ENCODE results near the gene TRAPPC2. TPM values are rescaled to one million over a fixed set of nuclear protein-coding genes. Genes with fewer than 3 reads are reported as not detected.
A peak's percentile ranks its signal among the peaks of the same experiment; 100 is the strongest.
"Not testable (repeated sequence)": the region's sequence is repeated elsewhere in the genome, so short reads cannot be mapped to it uniquely, and the experiment has no call there.

Gene TRAPPC2
- polyA plus RNA-seq, 12 donors, result 8.3 to 19.2 (median 14.4) TPM; not detected in 1

GRCh38 chrX:13750812-13751211 is 16.4 kb upstream of the TRAPPC2 start:
- no peak for DNase-seq

GRCh38 chrX:13750204-13750603 is 15.8 kb upstream of the TRAPPC2 start:
- no peak for DNase-seq

GRCh38 chrX:13748486-13748885 is 14.1 kb upstream of the TRAPPC2 start:
- no peak for DNase-seq

- no peak for DNase-seq
These were observed 13.4 kb upstream of the TRAPPC2 start for GRCh38 chrX:13747836-13748235.

DNA sequence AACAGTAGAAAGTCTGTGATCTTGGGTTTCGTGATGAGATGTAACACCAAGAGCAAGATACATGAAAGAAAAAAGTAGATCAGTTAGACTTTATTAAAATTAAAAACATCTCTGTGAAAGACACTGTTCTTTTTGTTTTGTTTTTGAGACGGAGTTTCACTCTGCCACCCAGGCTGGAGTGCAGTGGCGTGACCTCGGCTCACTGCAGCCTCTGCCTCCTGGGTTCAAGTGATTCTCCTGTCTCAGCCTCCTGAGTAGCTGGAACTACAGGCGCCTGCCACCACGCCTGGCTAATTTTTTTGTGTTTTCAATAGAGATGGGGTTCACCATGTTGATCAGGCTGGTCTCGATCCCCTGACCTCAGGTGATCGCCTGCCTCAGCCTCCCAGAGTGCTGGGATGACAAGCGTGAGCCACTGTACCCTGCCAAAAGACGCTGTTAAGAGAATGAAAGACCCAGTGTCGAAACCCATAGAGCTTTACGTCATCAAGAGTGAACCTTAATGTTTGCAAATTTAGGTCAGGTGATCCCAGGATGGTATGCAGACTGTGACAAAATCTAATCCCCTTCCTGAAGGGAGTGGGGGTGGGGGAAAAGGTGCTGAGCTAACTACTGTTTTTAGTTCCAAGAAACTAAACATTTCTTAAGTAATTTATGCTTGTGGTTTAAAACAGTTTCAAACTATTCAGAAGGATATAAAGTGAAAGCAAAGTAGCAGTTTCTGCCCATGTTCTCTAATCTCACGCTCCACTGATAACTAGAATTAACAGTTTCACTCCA is 8.2 kb upstream of the TRAPPC2 start:
- DNase-seq, result no peak

DNA sequence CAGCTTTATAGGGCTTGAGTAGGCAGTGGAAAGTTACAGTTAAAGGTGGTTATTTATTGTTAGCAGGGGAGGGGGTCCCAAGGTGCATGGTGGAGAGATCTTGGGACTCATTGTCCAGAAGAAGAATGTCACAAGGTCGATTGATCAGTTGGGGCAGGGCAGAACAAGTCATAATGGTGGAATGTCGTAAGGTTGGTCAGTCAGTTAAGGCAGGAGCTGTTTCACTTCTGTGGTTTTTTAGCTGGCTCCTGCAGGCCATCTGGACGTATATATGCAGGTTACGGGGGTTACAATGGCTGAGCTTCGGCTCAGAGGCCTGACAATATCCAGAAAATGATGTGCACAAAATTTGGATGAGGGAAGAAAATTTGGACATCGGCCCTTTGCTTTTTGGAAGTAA is 7.3 kb upstream of the TRAPPC2 start:
- DNase-seq, result no peak

- no peak for DNase-seq
These were observed 914 bp downstream of the TRAPPC2 start for GRCh38 chrX:13733506-13733905.

DNA sequence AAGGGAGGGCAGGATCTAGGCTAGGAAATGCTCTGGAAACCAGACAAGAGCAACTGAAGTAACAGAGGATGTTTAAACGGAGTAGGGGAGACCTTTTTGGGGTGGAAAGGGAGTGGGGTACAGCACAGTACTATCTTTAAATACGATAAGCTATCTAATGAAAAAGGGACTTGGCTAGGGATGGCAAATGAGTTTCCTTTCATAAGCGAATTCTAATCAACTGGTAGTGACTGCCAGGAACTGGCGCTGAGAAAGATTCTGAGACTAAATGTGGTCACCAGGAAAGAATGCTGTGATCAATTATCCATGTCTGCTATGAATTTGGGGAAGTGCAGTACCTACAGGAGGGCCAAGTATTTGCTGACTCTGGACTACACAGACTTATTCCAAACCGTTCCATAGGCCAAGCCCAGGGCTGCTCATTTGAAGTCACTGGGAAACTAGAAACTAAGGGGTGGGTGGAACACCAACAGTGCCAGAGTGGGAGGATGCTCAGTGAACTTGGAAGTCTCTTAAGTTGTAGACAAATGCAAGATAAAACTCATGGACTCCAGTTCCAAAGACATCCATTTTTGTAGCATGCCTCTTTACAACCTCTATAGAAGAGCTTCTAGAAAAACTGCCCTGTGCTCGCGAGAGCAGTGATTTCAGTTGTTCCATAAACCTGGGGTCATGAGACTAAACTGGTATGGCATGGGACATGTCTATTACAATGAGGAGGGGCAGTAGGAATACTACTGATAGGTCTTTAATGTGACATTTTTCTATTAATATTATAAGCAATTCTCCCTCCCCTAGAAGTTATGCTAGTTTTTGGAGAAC is 2.0 kb downstream of the TRAPPC2 start:
- DNase-seq, result peak; percentile 45

DNA sequence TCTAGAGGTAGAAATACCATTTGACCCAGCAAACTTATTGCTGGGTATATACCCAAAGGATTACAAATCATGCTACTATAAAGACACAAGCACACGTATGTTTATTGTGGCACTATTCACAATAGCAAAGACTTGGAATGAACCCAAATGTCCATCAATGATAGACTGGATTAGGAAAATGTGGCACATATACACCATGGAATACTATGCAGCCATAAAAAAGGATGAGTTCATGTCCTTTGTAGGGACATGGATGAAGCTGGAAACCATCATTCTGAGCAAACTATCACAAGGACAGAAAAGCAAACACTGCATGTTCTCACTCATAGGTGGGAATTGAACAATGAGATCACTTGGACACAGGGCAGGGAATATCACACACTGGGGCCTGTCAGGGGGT is 3.9 kb downstream of the TRAPPC2 start:
- DNase-seq, result not testable (repeated sequence)

GRCh38 chrX:13726583-13726982 is 7.8 kb downstream of the TRAPPC2 start:
- not testable (repeated sequence) for DNase-seq

GRCh38 chrX:13724878-13725277 is 9.5 kb downstream of the TRAPPC2 start:
- not testable (repeated sequence) for DNase-seq

DNA sequence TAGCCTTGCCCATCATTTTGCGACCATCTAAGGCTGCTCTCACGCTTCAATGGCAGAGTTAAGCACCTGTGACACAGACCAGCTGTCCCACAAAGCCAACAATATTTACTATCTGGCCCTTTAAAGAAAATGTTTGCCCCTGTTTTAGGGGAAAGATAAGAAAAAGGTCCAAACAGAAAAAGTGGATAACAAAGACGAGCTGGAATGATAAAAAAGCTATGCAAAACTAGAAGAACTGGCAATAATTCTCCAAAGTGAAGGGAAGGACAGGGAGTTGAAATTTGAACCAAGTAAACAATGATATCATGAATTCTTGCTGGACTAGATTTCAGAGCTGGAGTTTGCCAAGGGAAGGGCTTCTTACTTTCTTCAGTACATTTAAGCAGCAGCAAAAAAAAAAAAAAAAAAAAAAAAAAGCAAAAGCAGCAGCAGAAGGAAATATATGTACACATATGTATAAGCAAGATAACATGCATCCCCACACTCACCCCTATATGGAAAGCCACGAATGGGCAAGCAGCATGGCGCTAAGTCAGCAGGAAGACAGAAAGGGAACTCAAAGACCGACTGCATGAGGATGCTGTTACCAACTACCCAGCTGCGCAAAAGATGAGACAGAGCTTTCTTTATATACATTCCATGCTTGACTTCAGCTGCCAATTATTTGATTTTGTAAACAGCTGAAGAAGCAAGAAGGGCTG is 12.5 kb downstream of the TRAPPC2 start:
- DNase-seq, result peak; percentile 53

DNA sequence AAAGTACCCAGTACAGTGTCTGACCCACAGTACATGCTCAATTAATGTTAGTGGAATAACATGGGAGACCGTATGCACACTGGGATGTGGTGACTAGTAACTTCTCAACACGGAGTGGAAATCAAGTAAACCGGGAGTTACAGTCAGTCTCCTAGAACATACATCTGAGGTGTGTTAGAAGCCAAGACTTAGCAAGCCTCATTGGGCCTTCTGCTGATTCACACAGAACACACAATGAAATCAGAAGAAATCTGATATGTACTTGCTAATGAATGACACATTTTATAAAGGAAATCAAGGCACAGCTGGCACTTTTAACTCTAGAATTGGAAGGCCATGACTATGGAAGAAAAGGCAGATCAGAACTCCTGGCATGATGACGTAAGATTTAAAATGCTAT is 13.0 kb downstream of the TRAPPC2 start:
- no peak for DNase-seq

DNA sequence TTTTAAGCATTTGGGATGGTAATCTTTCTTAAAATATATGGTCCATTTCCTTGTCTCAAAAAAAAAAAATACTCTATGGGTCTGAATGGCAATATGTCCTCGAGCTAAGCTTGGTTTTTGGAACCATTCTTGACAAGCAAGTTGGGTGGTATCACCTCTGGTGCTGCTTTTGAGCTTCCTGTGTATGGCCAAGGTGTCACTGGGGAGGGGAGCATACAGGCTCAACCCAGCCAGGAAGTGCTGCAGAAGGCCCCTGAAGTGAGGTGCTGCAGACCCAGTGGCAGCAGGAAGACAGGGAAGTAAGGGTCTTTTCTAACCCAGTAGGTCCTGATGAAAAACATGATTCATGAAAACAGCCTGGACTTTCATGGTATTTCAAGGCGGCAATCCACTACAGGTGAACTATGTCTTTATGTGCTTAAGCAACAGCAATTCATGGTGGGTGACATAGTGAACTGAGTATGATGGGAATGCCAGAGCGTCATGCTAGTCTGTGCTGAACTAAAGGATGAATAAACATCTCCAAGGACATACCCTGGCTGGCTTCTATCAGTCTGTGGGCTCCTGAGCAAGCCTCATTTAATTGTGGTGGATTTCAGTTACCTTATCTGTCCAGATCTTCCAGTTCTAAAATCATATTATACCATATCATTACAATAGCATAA is 15.1 kb downstream of the TRAPPC2 start:
- no peak for DNase-seq

DNA sequence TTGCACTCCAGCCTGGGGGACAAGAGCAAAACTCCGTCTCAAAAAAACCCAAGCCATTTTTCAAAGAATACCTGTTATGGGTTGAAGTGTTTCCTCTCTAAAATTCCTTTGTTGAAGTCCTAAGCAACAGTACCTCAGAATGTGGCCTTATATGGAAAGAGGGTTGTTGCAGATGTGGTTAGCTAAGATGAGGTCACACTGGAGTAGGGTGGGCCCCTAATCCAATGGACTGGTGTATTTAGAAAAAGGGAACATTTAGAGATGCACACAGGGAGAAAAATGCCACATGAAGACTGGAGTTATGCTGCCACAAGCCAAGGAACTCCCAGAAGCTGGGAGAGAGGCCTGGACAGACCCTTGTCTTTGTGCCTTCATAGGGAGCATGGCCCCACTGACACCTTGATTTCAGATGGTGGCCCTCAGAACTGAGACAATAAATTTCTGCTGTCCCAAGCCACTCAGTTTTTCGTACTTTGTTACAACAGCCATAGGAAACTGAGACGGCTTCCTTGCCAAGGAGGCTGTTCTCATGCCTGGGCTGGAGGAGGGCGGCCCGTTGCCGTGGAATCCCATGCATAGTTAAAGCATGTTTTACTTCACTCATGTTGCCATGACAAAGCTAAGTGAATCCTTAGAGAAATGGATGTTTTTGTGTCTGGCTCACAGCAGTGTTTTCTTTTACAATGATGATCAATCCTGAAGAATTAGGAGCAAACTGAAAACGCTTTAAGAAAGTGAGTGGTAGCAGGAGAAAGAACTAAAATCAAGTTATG is 16.5 kb downstream of the TRAPPC2 start:
- peak; percentile 76 for DNase-seq

GRCh38 chrX:13716905-13717304 is 17.5 kb downstream of the TRAPPC2 start:
- DNase-seq, result no peak

GRCh38 chrX:13716455-13716854 is 18.0 kb downstream of the TRAPPC2 start:
- no peak for DNase-seq

- DNase-seq, result no peak
These were observed 23.3 kb downstream of the TRAPPC2 start for GRCh38 chrX:13711141-13711540.

DNA sequence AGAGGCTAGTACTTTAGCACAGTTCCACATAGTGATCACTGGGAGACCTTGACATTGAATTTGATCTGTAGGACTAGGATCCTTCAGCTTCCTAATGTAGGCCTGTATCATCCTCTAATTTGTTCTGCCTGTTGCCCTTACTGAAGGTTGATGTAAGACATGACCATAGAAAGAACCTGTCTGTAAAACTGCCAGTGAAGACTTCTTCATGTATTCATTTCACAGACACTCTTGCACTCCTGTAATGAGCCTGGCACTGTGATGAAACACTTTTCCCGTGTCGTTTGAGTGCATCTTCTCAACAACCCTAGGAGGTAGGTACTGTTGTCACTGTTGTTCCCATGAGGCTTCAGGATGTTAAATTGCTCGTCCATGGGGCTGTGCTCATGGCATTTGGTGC is 30.8 kb downstream of the TRAPPC2 start:
- no peak for DNase-seq

DNA sequence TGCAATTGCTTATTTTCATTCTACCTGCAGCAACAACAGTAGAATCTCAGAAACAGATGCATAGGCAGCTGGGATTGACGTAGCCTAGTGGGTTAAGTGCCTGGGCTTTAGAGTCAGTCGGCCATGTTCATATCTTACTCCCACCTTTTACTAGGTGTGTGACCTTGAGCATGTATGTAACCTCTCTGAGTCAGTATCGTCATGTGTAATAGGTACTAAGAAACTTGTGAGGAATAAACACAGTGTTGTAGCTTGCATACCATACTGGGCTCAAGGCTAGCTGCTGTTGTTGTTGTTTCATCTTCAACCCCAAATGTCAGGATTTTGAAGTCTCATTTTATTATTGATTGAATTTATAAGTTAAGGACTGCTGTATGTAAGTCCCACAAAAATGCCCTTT is 31.3 kb downstream of the TRAPPC2 start:
- DNase-seq, result no peak
